DND-41 (cell line): ENCODE data around the gene MTX2.

Source experiments
- ATAC-seq: fragments of 200-7000 bp; cut with Tn5 transposase; 3 replicates; pipeline ENCODE4 v1.9.1; 2021; ENCODE audit warnings: low read depth; ENCODE audit not compliant: insufficient read depth
- DNase-seq: peaks from one replicate; pipeline ENCODE4 v3.0.0-alpha.2; 2020
- H2AFZ ChIP-seq: 2 replicates; pipeline ENCODE4 v1.6.0; 2012; ENCODE audit warnings: low read depth, low read length
- H3K27ac ChIP-seq: 2 replicates; pipeline ENCODE4 v1.5.1; 2012; ENCODE audit warnings: low read length, inconsistent platforms
- H3K27me3 ChIP-seq: fragments of 200-600 bp; sonication (generic); 2 replicates; pipeline ENCODE4 v1.6.0; 2012; ENCODE audit warnings: low read length, mild to moderate bottlenecking, inconsistent platforms; ENCODE audit not compliant: insufficient read depth, poor library complexity
- H3K36me3 ChIP-seq: 2 replicates; pipeline ENCODE4 v1.5.1; 2012; ENCODE audit warnings: low read length, inconsistent platforms; ENCODE audit not compliant: insufficient read depth
- H3K4me1 ChIP-seq: 2 replicates; pipeline ENCODE4 v1.5.1; 2012; ENCODE audit warnings: mild to moderate bottlenecking, low read length; ENCODE audit not compliant: insufficient read depth
- H3K4me2 ChIP-seq: 2 replicates; pipeline ENCODE4 v1.6.0; 2012; ENCODE audit warnings: mild to moderate bottlenecking, moderate library complexity, low read length, inconsistent platforms; ENCODE audit not compliant: insufficient read depth
- H3K4me3 ChIP-seq, 2 experiments: fragments of 200-600 bp in 1 of 2; shearing (Covaris generic) in 1 of 2; 2 replicates each; pipeline ENCODE4 v1.5.1; 2012 to 2016; ENCODE audit warnings: inconsistent platforms in 2 of 2, low read length in 2 of 2, mild to moderate bottlenecking in 2 of 2, low read depth in 1 of 2, moderate library complexity in 1 of 2
- H3K79me2 ChIP-seq: 2 replicates; pipeline ENCODE4 v1.6.0; 2012; ENCODE audit warnings: low read length, inconsistent platforms; ENCODE audit not compliant: insufficient read depth
- H3K9ac ChIP-seq: 2 replicates; pipeline ENCODE4 v1.6.0; 2012; ENCODE audit warnings: low read depth, mild to moderate bottlenecking, inconsistent platforms, low read length, moderate library complexity
- H3K9me3 ChIP-seq: 2 replicates; pipeline ENCODE4 v1.5.1; 2012; ENCODE audit warnings: low read length, moderate library complexity, mild to moderate bottlenecking, inconsistent platforms; ENCODE audit not compliant: insufficient read depth, severe bottlenecking
- H4K20me1 ChIP-seq: 2 replicates; pipeline ENCODE4 v1.6.0; 2012; ENCODE audit warnings: low read length; ENCODE audit not compliant: insufficient read depth
- EZH2 ChIP-seq: IDR thresholded peaks from 3 replicates; pipeline ENCODE4 v1.6.1; 2012; ENCODE audit warnings: borderline replicate concordance, low read depth, mild to moderate bottlenecking, moderate library complexity, low read length, inconsistent platforms; ENCODE audit not compliant: severe bottlenecking
- TF ChIP-seq, protein P1 (sequence below): IDR thresholded peaks from 2 replicates; pipeline ENCODE4 v1.5.1; 2012; ENCODE audit warnings: borderline replicate concordance, low read length, moderate library complexity, mild to moderate bottlenecking; ENCODE audit not compliant: poor library complexity, severe bottlenecking; ENCODE audit errors: extremely low read depth

The MTX2 gene

DNA sequence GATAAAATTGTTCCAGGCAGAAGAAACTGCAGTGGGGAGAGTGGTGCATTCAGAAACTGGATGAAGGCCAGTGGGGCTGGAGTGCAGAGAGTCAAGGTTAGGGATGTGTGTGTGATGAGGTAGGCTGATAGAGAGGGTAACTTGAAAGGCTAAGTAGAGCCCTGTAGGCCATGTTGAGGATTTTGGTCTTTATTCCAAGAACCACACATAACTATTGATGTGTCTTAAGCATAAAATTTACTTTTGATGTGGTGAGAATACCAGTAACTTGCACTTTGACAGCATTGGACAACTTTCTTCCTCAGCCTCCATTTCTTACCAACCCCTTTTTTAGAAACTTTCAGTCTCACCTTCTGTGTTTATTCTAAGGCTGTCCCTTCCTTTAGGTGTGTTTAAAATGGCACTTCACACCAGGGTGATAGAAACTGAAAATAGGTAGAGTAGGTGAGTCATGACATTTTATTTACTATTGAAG is 22.6 kb downstream of the MTX2 start:
- DNase-seq (peak; percentile 31), ATAC-seq (peak; percentile 99)

DNA sequence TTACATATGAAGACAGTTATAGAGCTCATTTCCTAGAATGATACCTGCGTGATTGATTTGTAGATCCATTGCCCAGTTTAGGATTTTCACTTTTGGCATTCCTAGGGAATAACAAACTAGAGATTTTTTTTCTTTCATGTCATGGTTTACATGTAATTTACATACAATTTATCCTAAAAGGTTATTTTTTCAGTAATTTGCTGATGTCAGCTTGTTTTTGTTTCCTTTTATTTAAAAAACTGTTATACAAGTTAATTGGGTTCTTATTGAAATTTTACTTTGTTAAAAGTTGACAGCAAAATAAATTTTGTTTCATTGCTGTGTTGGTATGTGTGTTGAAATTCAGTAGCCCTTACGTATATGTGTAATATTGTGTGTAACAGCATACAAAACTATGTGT is 23.4 kb downstream of the MTX2 start:
- Histone ChIP-seq H3K36me3 (no peaks in the 10 kb centered on the region), H3K4me1 (peaks cover 15% of the 10 kb centered on the region), H2AFZ (no peak overlapping the region), H3K9me3 (no peaks in the 10 kb centered on the region), H3K79me2 (peaks cover 17% of the 10 kb centered on the region), H3K27me3 (no peaks in the 10 kb centered on the region), H4K20me1 (peaks cover 15% of the 10 kb centered on the region; the same call in 1 of the 2 replicates), H3K27ac (no peak overlapping the region), H3K9ac (no peak overlapping the region), H3K4me3 (no peak overlapping the region), H3K4me2 (no peak overlapping the region)
- TF ChIP-seq EZH2 = no peak
- TF ChIP-seq, protein P1, sequence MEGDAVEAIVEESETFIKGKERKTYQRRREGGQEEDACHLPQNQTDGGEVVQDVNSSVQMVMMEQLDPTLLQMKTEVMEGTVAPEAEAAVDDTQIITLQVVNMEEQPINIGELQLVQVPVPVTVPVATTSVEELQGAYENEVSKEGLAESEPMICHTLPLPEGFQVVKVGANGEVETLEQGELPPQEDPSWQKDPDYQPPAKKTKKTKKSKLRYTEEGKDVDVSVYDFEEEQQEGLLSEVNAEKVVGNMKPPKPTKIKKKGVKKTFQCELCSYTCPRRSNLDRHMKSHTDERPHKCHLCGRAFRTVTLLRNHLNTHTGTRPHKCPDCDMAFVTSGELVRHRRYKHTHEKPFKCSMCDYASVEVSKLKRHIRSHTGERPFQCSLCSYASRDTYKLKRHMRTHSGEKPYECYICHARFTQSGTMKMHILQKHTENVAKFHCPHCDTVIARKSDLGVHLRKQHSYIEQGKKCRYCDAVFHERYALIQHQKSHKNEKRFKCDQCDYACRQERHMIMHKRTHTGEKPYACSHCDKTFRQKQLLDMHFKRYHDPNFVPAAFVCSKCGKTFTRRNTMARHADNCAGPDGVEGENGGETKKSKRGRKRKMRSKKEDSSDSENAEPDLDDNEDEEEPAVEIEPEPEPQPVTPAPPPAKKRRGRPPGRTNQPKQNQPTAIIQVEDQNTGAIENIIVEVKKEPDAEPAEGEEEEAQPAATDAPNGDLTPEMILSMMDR = no peak
- ATAC-seq (no peak), DNase-seq (no peak)

More for the DNA sequence above, 22.6 kb downstream of the MTX2 start:
- H3K9me3 ChIP-seq = no peaks in the 10 kb centered on the region
- peaks cover 15% of the 10 kb centered on the region; the same call in 1 of the 2 replicates for H4K20me1 ChIP-seq
- no peak for TF ChIP-seq EZH2
- TF ChIP-seq, protein P1 = no peak
- no peak overlapping the region for H2AFZ ChIP-seq
- no peaks in the 10 kb centered on the region for H3K27me3 ChIP-seq
- H3K4me2 ChIP-seq = peak overlapping the region; percentile 20; the same call in 1 of the 2 replicates
- no peak overlapping the region for H3K27ac ChIP-seq
- H3K4me1 ChIP-seq = peaks cover 15% of the 10 kb centered on the region
- peaks cover 23% of the 10 kb centered on the region for H3K79me2 ChIP-seq
- no peak overlapping the region for H3K4me3 ChIP-seq
- H3K9ac ChIP-seq = no peak overlapping the region
- H3K36me3 ChIP-seq = no peaks in the 10 kb centered on the region

DNA sequence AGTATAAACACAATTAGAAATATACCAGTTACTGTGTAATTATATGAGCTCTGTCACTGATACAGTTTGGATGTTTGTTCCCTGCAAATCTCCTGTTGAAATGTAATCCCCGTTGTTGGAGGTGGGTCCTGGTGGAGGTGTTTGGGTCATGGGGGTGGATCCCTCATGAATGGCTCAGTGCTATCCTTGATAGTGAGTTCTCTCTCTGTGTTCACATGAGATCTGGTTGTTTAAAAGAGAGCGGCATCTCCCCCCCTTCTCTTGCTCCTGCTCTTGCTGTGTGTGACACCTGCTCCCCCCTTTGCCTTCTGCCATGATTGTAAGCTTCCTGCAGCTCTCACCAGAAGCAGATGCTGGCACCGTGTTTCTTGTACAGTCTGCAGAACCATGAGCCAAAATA is 24.1 kb downstream of the MTX2 start:
- Histone ChIP-seq H3K36me3 (no peaks in the 10 kb centered on the region), H3K9ac (no peak overlapping the region), H4K20me1 (peaks cover 14% of the 10 kb centered on the region; the same call in 1 of the 2 replicates), H3K4me2 (no peak overlapping the region), H3K4me1 (peaks cover 15% of the 10 kb centered on the region), H2AFZ (no peak overlapping the region), H3K27ac (no peak overlapping the region), H3K9me3 (no peaks in the 10 kb centered on the region), H3K79me2 (peaks cover 13% of the 10 kb centered on the region), H3K27me3 (no peaks in the 10 kb centered on the region), H3K4me3 (no peak overlapping the region)
- TF ChIP-seq, protein P1 = no peak
- no peak for TF ChIP-seq EZH2
- no peak for DNase-seq
- ATAC-seq = no peak

DNA sequence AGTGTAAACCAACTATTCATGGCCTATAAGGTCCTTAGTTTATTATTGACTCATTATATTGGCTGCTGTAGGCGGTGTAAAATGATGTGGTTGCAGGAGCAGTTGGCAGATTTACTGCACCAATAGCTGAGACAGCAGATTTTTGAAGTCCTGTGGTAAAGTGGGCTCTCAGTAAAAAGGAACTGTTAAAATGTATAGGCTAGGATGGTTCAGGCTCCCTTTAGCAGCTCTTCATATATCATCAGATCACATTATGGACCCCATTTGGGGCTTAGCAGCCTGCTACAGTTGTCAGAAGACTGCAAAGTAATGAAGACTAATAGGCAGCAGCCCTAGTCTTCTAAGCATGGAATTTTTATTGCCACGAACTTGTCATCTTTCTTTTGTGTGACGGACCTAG is 27.8 kb downstream of the MTX2 start:
- Histone ChIP-seq H3K36me3 (peaks cover 4% of the 10 kb centered on the region; the same call in 1 of the 2 replicates), H3K9ac (no peak overlapping the region), H3K4me3 (no peak overlapping the region), H3K79me2 (peaks cover 9% of the 10 kb centered on the region; the same call in 1 of the 2 replicates), H4K20me1 (peaks cover 3% of the 10 kb centered on the region; the same call in 1 of the 2 replicates), H3K27ac (no peak overlapping the region), H3K4me2 (no peak overlapping the region), H3K27me3 (no peaks in the 10 kb centered on the region), H3K9me3 (no peaks in the 10 kb centered on the region), H3K4me1 (peaks cover 4% of the 10 kb centered on the region), H2AFZ (no peak overlapping the region)
- DNase-seq = no peak
- TF ChIP-seq, protein P1 = no peak
- no peak for TF ChIP-seq EZH2
- ATAC-seq = peak; percentile 33; the same call in 1 of the 3 replicates
